Measurements from ENCODE around the gene MRPS31.
"Not testable (repeated sequence)": the region's sequence is repeated elsewhere in the genome, so short reads cannot be mapped to it uniquely, and the experiment has no call there.

The MRPS31 gene

GRCh38 chr13:40758811-40759210 lies 12.2 kb downstream of the MRPS31 start:
- no peak for DNase-seq

- DNase-seq: no peak
These were observed 14.9 kb downstream of the MRPS31 start for GRCh38 chr13:40756042-40756441.

GRCh38 chr13:40755082-40755700 lies 15.8 kb downstream of the MRPS31 start:
- DNase-seq: peak; percentile 25

- DNase-seq: no peak
These were observed 21.7 kb downstream of the MRPS31 start for GRCh38 chr13:40749327-40749726.

- not testable (repeated sequence) for DNase-seq
These were observed 35.8 kb downstream of the MRPS31 start for GRCh38 chr13:40735232-40735548.

- DNase-seq: not testable (repeated sequence)
These were observed 36.3 kb downstream of the MRPS31 start for GRCh38 chr13:40734536-40735231.

GRCh38 chr13:40732658-40733057 lies 38.3 kb downstream of the MRPS31 start:
- no peak for DNase-seq

GRCh38 chr13:40728595-40728994 lies 42.4 kb downstream of the MRPS31 start:
- no peak for DNase-seq

- not testable (repeated sequence) for DNase-seq
These were observed 56.6 kb downstream of the MRPS31 start for GRCh38 chr13:40714433-40714832.

- no peak for DNase-seq
These were observed 64.6 kb downstream of the MRPS31 start for GRCh38 chr13:40706439-40706838.

- DNase-seq: no peak
These were observed 73.3 kb downstream of the MRPS31 start for GRCh38 chr13:40697711-40698110.

GRCh38 chr13:40694426-40694825 lies 76.6 kb downstream of the MRPS31 start:
- DNase-seq: no peak

GRCh38 chr13:40692946-40693345 lies 78.0 kb downstream of the MRPS31 start:
- no peak for DNase-seq

GRCh38 chr13:40688781-40689180 lies 82.2 kb downstream of the MRPS31 start:
- DNase-seq: no peak

- no peak for DNase-seq
These were observed 88.3 kb downstream of the MRPS31 start for GRCh38 chr13:40682449-40683240.

- no peak for DNase-seq
These were observed 89.4 kb downstream of the MRPS31 start for GRCh38 chr13:40681341-40682146.

GRCh38 chr13:40680659-40681323 lies 90.2 kb downstream of the MRPS31 start:
- DNase-seq: no peak

GRCh38 chr13:40679480-40679985 lies 91.5 kb downstream of the MRPS31 start:
- DNase-seq: no peak

Data from activated CD4-positive, alpha-beta T cell treated with anti-CD3 and anti-CD28 coated beads, Interleukin-2, amount 50 U/mL, for 16 hours (primary cell).